Embryonic facial prominence (tissue), 1 donor: ENCODE results near the gene HS1BP3.

Source experiments
- DNase-seq: peaks from one replicate; pipeline ENCODE4 v3.0.0-alpha.2; 2016; ENCODE audit errors: extremely low spot score

The HS1BP3 gene, protein sequence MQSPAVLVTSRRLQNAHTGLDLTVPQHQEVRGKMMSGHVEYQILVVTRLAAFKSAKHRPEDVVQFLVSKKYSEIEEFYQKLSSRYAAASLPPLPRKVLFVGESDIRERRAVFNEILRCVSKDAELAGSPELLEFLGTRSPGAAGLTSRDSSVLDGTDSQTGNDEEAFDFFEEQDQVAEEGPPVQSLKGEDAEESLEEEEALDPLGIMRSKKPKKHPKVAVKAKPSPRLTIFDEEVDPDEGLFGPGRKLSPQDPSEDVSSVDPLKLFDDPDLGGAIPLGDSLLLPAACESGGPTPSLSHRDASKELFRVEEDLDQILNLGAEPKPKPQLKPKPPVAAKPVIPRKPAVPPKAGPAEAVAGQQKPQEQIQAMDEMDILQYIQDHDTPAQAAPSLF

DNA sequence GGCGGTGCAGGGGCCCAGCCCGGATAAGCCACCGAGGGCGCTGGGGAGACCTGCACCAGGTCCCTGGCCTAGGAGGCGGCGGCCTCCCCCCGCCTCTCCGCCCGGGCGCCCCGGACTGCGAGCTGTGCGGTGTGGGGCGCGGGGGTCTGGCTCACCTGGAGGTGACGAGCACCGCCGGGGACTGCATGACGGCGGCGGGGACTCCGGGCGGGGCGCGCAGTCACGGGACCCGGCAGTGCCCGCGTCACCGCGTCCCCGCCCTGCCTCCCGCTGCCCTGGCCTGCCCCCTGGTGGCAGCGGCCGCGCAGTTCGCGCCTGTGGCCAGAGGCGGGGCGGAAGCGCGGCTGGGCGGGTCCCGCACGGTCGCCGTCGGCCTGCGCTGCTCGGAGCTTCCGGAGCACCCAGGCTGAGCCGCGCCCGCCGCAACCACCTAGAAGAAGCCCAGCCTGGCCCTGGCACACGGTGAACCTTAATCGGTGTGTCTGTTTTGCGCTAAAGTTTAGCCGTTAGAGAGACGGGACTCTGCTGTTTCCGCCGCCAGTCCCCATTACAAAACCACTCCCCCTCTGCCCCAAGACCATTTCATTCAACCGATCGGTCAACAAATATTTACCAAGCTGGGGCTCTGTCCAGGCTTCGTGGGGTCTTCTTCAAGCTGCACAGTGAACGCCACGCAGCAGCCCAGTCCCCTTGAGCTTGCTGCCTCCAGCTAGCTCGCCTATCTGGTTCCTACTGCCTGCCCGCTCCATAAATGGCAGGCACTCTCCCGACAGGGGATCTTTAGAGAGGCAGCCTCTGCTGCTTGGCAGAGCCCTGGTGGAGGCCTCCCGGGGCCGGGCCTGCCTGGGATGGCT lies at the start of gene HS1BP3:
TSS of gene HS1BP3 (minus strand) at position 222 of the 854 bp plus-strand sequence. CDS start at position 187, 35 bp downstream.
- DNase-seq: peak; percentile 53

DNA sequence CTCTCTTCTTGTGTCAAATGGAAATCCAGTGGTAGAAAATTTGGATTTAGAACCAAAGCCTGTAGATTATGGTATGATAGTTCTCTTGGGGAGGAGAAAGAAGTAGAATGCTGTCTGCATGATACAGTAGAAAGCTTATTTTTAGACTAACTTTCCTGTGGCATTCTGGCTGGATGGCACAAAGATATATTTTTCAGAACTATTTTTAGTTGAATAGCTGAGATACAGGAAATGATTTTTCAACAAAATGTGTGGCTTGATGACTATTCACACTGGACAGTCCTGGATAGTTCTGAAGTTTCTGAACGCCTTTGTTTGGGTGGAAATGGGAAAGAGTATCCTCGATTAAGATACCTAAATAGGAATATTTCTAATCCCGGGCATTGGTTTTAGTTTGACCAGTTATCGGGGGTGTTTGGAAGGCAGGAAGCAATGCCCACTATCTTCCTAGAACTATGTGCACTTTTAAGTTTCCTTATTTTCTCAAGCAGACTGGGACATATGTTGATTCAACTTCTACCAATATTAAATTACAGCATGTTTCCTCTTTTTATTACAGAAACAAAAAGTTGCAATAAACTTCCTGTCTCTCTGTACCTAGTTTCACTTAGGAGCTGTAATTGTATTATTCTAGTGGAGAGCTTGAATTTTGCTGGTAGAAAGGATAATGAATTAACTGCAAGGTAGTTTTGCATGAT lies 48.2 kb upstream of the HS1BP3 start:
- no peak for DNase-seq

DNA sequence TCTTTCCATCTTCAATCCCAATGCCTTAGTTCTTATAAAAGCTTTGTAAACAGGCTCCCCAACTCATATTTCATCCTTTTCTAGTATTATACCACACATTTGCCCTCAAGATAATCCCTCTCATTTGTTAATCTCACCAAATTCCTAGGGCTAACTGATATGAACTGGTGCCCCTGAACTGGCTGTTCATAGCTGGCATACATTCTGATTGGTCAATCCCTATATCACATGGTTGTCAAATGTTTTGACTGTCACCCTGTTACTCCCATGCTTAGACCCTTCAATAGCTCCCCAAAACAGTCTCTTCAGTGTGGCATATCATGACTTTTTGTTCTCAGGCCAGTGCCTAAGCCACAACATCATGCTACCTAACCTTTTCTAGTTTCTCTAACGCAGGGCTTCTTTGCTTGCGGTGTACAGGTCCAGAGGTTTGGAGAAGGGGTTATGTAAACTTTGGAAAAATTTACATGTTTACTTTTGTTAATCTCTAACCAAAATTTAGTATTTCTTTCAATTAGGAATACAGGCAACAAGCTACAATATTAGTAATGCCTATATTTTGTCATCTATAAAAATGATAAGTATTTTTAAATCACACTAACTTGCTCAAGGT lies 46.5 kb upstream of the HS1BP3 start:
- DNase-seq: no peak

DNA sequence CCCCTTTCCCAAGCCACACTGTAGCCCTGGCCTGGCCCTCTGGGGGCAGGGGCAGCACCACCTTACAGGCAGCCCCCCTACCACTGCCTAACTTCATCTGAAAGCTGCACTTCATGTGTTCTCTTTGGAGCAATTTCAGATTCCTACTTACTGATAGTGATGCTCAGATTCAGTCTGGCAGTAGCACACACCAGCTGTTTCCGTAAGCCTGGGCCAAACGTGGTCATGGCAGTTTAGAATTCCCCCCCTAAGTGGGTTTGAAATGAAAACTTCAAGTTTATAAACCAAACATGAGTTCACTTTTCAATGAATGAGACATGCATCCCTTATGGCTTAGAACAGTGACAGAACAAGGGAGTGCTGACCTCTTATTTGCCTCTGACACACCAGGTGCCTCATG lies 45.5 kb upstream of the HS1BP3 start:
- DNase-seq: no peak

DNA sequence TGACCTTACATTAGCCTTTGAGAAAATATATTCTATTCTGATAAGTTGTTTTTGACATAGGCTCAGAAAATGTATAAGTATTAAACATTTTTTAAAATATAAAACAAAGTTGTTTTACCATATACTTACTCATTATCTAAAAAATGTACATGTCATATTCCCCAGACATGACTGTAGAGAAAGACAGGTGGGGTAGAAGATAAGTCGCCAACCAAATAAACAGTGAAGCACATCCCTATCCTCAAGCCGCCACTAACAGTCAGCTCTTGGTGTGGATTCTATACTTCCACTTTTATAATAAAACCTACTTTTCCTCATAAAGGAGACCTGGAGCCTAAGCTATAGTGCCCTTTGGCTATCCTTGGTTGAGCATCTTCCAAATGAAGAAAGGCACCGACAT lies 42.4 kb upstream of the HS1BP3 start:
- no peak for DNase-seq

DNA sequence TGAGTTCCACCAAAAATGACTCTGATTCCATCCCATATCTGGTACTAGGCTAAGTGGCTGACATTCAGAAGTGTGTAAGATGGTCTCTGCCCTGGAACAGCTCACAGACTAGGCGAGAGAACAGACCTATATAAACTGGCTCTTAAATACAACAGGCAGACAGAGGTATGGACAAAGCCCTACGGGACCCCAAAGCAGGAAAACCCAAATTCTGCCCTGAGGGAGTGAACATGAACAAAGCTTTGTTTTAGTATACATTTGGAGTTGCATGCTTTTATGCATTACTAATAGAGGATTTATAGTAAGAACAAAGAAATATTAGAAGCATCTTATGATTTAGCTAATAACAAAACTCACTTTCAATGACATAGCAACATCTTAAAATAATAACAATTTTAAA lies 41.2 kb upstream of the HS1BP3 start:
- DNase-seq: no peak

DNA sequence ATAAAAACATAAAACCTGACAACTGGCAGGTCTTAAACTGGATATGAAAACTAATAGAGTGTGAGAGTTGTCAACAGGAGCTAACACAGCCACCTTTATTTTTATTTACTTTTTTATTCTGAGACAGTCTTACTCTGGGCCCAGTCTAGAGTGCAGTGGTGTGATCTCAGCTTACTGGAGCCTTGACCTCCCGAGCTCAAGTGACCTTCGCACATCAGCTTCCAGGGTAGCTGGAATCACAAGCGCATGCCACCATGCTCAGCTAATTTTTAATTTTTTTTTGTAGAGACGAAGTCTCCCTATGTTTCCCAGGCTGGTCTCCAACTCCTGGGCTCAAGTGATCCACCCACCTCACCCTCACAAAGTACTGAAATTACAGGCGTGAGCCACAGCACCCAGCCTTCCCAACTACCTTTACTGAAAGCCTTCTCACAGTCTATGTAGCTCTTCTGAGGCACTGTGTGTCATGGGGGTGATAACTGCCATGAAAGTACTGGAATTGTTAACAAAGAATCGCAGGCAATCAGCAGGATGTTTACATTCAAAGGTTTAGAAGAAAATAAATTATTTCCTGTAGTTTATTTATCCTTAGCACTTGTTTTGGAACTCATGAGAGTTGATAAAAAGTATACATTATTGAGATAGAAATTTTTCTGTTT lies 40.3 kb upstream of the HS1BP3 start:
- no peak for DNase-seq

DNA sequence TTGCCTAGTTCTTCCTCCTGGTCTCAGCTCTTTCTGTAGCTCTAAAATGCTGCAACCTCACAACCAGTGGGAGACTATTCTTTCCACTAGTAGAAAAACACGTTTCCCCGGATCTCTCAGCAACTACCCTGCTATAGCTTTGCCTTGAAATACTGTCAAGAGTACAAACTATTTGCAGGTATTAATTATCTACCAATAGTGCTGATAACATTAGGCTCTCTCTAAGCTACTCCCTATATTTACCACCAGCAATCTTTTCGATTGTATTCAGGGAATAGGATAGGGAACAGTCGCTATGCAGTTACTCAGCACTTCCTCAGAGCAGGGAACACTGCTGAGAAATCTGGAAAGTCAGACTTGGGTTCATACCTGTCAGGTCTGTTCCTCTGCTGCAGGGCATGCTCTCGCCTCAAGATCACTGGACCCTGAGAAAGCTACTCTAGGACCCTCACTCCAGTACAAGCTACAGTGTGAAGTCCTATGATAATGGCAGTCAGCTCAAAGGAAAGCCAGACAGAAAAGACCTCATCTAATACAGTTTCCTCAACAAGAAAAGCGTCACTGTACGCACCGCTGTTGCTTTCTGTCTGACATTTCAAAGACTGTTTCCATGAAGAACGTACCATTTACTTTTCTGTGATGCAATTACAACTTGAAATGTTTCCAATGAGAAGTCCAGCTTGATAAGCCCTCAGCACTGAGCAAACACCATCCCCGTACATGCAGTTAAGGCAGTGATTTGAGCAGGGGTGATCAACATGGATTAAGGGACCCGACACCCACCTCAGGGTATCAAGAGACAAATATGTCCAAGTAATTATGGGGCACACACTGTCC lies 38.7 kb upstream of the HS1BP3 start:
- no peak for DNase-seq

DNA sequence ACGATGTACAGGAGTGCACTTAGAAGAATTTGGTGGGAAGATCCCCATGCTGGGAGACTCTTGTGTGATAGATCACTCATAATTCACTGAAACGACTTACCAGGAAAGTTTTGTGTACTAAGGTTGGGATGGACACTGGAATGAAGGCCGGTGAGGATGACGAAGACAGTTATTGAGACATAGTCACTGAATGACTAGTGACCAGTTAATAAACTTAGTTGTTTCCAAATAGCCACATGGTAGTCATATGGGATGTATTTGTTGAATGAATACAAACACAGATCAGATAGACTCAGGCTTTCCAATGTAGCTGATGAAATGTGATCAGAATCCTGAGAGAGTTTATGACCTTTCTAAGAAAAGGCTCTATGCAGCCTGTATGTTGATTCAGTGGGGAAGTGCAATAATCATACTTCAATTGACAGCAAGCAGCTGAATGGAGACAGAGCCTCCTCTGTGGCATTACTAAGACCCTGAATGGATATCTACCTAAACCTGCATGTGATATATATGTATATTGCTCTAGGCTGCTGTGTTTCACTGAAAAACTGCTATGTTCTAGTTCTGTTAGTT lies 36.4 kb upstream of the HS1BP3 start:
- DNase-seq: no peak

DNA sequence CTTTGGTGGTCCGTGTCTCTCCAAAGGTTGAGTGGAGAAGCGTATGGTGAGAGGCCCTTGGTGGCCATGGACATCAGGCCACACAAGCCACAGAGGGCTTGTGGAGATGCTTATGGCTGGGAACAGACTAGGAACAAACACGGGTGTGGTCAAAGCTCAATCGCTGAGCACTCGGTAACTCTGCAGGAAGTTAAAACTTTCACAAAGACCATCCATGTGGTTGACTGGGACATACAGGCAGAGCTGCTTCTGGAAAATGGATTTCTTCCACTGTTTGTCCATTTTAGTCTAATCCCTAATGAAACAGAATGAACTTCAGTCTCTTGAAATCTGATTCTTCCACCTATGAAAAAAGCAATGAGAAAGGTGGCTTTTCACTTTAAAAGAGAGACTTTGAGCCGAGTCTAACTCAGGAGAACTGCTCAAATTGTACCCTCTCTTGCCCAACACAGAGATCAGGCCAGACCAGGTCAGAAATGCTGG lies 33.7 kb upstream of the HS1BP3 start:
- no peak for DNase-seq

DNA sequence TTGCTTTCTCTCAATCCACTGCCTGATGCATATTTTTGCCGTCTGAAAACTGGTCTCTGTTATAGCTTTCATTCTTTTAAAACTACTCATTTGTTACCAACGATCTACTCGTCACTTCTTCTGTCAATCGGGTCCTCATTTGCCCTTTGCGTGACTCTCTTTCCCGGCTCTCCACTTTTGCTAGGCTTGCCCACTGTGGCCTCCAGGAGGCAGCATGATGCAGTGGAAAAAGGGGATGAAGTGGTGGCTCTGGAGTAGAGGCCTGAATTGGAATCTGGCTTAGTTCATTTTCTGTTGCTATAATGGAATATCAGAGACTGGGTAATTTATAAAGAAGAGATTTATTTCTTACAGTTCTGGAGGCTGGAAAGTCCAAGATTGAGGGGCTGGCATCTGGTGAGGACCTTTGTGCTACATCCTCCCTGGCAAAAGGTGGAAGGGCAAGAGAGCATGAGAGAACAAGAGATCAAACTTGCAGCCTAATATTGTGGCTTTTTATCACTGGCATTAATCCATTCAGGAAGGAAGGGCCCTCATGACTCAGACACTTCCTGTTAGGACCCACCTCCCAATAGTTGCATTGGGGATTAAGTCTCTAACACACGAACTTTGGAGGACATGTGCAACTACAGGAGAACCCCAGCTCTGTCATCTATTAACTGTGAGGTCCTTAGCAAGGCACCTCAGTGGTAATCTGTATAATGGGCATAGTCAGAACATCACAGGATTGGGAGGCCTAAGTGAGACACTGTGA lies 31.4 kb upstream of the HS1BP3 start:
- no peak for DNase-seq

DNA sequence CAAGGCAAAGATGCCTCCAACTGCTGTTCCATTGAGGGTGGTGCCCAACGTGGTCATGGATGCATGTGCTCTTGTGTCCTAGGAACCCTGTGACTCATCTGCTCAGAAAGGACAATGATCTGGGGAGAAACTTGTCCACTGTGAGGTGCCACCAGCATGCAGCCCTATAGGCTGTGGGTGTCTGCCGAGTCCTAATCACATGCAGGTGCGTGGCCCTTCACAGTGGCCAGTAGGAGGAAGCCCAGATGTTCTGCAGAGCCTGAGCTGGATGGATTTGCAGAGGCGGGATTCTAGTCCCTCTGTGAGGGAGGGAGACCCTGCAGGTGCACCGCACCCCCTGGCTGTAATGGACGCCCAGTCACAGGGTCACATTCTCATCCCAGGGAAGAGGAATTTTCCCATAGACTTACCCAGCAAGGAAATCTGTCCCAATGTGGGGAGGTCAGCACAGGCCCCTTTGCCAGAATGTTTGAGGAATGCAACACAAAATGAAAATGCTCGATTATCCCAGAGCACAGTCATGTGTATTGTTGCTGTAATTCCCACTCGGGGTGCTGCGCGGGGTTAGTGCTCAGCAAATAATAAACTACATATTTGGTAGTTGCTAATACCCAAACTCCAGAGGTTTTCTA lies 30.0 kb upstream of the HS1BP3 start:
- no peak for DNase-seq

DNA sequence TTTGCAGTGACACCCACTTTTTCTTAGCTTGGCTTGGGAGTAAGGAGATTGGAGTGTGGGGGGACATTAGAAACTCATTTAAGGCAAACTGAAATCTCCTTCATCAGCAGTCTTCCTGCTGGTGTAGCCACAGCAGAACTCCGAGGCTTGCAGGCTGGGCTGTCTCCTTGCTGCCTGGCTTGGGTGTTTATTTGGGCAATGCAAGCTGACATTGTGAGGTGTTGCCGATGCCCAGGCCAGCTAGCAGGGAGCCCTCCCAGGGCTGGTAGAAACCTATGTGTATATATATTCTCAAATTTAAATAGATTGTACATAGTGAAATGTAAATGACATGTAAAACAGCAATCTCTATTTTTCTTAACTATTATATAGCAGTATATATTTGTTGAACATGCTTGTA lies 27.9 kb upstream of the HS1BP3 start:
- no peak for DNase-seq

DNA sequence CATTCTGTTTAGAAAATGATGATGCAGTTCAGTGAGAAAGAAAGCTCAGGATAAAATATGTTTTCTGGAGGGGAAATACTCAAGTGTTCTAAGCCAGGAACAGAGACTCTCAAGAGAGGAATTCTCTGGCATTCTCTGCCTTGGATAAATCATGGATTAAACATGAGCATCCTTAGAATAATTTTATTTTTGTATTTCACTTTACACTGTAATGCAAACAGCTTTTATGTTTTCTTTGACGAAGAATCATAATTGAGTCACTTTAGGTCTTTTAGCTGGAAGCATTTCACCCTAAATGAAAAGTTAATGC lies 27.1 kb upstream of the HS1BP3 start:
- no peak for DNase-seq

DNA sequence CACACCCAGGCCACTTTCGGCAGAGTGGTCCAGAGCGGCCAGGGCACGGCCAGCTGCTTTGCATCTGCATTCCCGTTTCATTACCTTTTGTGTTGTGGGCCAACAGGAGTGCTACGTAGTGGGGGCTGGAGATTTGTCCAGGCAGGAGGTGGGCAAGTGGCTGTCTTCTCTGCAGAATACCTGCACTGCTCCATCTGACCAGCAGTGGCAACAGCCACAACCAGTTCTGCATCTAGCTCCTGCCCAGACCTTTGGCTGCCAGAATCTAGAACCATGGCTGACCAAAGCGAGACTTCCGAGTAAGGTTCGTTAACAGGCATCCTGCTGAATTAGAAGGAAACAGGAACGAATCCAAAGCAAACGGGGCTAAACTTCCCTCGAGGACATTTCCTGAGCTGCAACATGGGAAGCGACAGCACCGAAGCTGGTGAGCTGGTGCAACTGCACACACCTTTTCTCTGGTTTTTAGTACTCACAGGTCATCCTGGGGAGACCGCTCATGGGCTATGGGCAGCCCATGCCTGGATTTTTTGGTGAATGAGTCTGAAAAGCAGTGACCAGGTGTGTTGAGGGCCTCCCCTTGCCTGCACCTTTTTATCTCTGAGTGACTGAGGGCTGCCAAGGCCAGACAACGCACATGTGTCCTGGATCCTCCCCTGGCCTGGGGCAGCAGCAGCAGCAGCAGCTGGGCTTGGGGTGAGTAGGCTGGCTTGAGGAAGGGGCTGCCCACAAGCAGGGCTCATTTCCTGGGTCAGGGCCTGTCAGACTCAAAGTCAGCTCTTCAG lies 26.6 kb upstream of the HS1BP3 start:
- DNase-seq: no peak

DNA sequence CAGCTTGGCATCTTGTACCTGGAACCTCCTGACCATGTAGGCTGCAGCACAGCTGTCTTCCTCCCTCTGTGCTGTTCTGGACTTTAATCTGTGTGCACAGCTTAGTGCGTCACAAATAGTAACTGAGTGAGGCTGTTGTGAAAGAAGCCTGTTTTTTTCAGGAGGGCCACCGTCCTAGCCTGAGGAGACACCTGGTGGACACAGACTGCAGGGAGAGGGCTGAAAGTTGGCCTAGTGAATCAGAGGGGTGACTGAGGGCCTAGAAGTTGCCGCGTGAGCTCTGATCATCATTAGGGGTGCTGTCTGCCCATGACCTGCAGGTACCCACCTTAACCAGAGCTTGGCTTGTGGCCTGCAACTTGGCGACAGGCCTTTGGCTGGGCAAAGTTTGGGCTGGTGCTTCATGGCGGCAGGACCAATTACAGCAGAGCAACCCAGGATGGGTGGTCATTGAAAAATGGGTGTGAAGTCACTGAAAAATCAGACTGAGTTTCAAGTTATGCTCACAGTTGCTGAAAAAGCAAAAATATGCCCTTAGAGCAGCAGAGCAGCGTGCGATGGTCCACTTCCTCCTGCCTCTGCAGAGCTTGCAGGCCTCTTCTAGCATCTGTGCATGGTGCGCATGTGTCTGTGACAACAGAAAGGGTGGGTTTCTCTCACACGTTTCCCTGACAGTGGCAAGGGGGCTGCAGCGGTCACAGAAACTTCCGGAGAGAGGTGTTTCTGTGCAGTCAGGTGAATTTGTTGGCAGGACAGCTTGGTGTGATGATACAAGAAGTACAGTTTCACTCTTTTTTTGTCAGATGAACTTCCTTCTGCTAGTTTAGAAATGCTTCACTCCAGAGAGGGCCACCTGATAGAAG lies 25.7 kb upstream of the HS1BP3 start:
- no peak for DNase-seq

DNA sequence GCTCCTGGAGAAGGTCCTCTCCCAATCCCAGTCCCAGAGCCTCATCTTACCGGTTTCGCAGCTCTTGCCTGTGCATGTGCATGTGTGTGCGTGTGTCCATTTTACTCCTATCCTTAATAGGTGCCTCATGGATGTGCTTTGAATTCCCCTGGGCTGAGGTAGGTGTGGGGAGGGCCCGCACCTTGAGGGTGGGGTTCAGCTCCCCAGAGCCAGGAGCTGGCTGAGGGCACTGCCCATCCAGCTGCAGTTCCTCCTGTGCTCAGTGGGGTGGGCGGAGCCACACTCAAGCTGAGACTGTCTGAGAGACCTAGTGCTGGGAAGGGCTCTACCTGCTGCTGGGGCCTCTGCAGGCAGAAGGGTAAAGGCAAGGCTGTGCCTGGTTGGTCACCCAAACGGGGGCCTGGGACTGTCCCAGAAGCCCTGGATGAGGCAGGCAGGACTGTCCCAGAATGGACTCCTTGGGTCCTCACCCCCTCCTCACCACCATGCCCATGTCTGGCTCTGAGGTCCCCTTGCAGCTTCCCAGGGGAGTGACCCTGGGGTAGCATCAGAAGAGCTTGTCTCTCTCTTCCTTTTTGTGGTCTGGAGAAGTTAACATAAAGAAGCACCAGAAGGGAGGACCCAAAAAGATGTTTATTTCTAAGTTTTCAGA lies 24.9 kb upstream of the HS1BP3 start:
- DNase-seq: no peak
